ENCODE results near the gene FBXL13. TPM values are rescaled to one million over a fixed set of nuclear protein-coding genes. Genes with fewer than 3 reads are reported as not detected.
"Not testable (repeated sequence)": the region's sequence is repeated elsewhere in the genome, so short reads cannot be mapped to it uniquely, and the experiment has no call there.

Gene FBXL13
- total RNA-seq, 1 experiment from 2014 or later, result 40.6 TPM

- DNase-seq (ENCODE audit: extremely low read depth, low read depth), result no peak
Observed at GRCh38 chr7:103080923-103081322, 6.3 kb upstream of the FBXL13 start.

- DNase-seq (ENCODE audit: extremely low read depth, low read depth), result no peak
Observed at GRCh38 chr7:103079836-103080235, 5.2 kb upstream of the FBXL13 start.

GRCh38 chr7:103078226-103078625 is 3.6 kb upstream of the FBXL13 start:
- not testable (repeated sequence) for DNase-seq (ENCODE audit: extremely low read depth, low read depth)

GRCh38 chr7:103077318-103077717 is 2.7 kb upstream of the FBXL13 start:
- no peak for DNase-seq (ENCODE audit: extremely low read depth, low read depth)

GRCh38 chr7:103076764-103077163 is 2.2 kb upstream of the FBXL13 start:
- no peak for DNase-seq (ENCODE audit: extremely low read depth, low read depth)

GRCh38 chr7:103075337-103075918 is 832 bp upstream of the FBXL13 start:
- DNase-seq (ENCODE audit: extremely low read depth, low read depth), result no peak

- DNase-seq (ENCODE audit: extremely low read depth, low read depth), result no peak
Observed at GRCh38 chr7:103073989-103074518, 542 bp downstream of the FBXL13 start.

GRCh38 chr7:103071000-103071399 is 3.6 kb downstream of the FBXL13 start:
- DNase-seq (ENCODE audit: extremely low read depth, low read depth), result no peak

GRCh38 chr7:103068414-103069403 is 5.9 kb downstream of the FBXL13 start:
- DNase-seq (ENCODE audit: extremely low read depth, low read depth), result no peak

GRCh38 chr7:103065667-103066066 is 8.9 kb downstream of the FBXL13 start:
- DNase-seq (ENCODE audit: extremely low read depth, low read depth), result peak; percentile 31

GRCh38 chr7:103063895-103064294 is 10.7 kb downstream of the FBXL13 start:
- DNase-seq (ENCODE audit: extremely low read depth, low read depth), result no peak

GRCh38 chr7:103059471-103059870 is 15.1 kb downstream of the FBXL13 start:
- no peak for DNase-seq (ENCODE audit: extremely low read depth, low read depth)

- DNase-seq (ENCODE audit: extremely low read depth, low read depth), result no peak
Observed at GRCh38 chr7:103058122-103058521, 16.5 kb downstream of the FBXL13 start.

GRCh38 chr7:103056006-103056405 is 18.6 kb downstream of the FBXL13 start:
- not testable (repeated sequence) for DNase-seq (ENCODE audit: extremely low read depth, low read depth)

GRCh38 chr7:103051519-103051918 is 23.1 kb downstream of the FBXL13 start:
- DNase-seq (ENCODE audit: extremely low read depth, low read depth), result no peak

GRCh38 chr7:103048833-103049232 is 25.8 kb downstream of the FBXL13 start:
- DNase-seq (ENCODE audit: extremely low read depth, low read depth), result no peak

GRCh38 chr7:103041815-103042214 is 32.8 kb downstream of the FBXL13 start:
- not testable (repeated sequence) for DNase-seq (ENCODE audit: extremely low read depth, low read depth)

- peak; percentile 71 for DNase-seq (ENCODE audit: extremely low read depth, low read depth)
Observed at GRCh38 chr7:103037823-103038739, 36.5 kb downstream of the FBXL13 start.

- no peak for DNase-seq (ENCODE audit: extremely low read depth, low read depth)
Observed at GRCh38 chr7:103037476-103037822, 37.1 kb downstream of the FBXL13 start.

GRCh38 chr7:103034318-103034717 is 40.3 kb downstream of the FBXL13 start:
- not testable (repeated sequence) for DNase-seq (ENCODE audit: extremely low read depth, low read depth)

- no peak for DNase-seq (ENCODE audit: extremely low read depth, low read depth)
Observed at GRCh38 chr7:103031781-103032180, 42.8 kb downstream of the FBXL13 start.
